ENCODE data around the gene PRR5L.

Gene PRR5L

GRCh38 chr11:36364551-36365325 lies 68.7 kb downstream of the PRR5L start:
- Histone ChIP-seq H3K9me3 (ENCODE audit: control insufficient read depth, low read length) (no peaks in the 10 kb centered on the region), H3K4me3 (ENCODE audit: insufficient read depth, low read depth, low read length) (no peak overlapping the region), H3K4me1 (ENCODE audit: control insufficient read depth, insufficient read depth, low read length) (peaks cover 18% of the 10 kb centered on the region), H3K27me3 (ENCODE audit: control insufficient read depth, insufficient read depth, low read length, poor library complexity, severe bottlenecking) (peaks cover 5% of the 10 kb centered on the region), H3K27ac (ENCODE audit: insufficient read depth, low read depth, low read length, poor library complexity, severe bottlenecking) (no peak overlapping the region), H3K36me3 (ENCODE audit: control insufficient read depth, insufficient read depth, low read length) (no peaks in the 10 kb centered on the region)
- 80 to 82% methylated on average over 9 to 10 of the region's 10 CpGs for WGBS, 2 experiments

GRCh38 chr11:36365907-36366306 lies 69.8 kb downstream of the PRR5L start:
- Histone ChIP-seq H3K27me3 (ENCODE audit: control insufficient read depth, insufficient read depth, low read length, poor library complexity, severe bottlenecking) (peaks cover 5% of the 10 kb centered on the region), H3K27ac (ENCODE audit: insufficient read depth, low read depth, low read length, poor library complexity, severe bottlenecking) (no peak overlapping the region), H3K4me3 (ENCODE audit: insufficient read depth, low read depth, low read length) (no peak overlapping the region), H3K4me1 (ENCODE audit: control insufficient read depth, insufficient read depth, low read length) (peaks cover 18% of the 10 kb centered on the region), H3K9me3 (ENCODE audit: control insufficient read depth, low read length) (no peaks in the 10 kb centered on the region), H3K36me3 (ENCODE audit: control insufficient read depth, insufficient read depth, low read length) (no peaks in the 10 kb centered on the region)

GRCh38 chr11:36367806-36368680 lies 72.0 kb downstream of the PRR5L start:
- H3K9me3 ChIP-seq (ENCODE audit: control insufficient read depth, low read length), result no peaks in the 10 kb centered on the region
- WGBS, 2 experiments, result 92 to 94% methylated on average over 9 of the region's 9 CpGs
- no peak overlapping the region for H3K4me3 ChIP-seq (ENCODE audit: insufficient read depth, low read depth, low read length)
- no peak overlapping the region for H3K27ac ChIP-seq (ENCODE audit: insufficient read depth, low read depth, low read length, poor library complexity, severe bottlenecking)
- peaks cover 15% of the 10 kb centered on the region for H3K4me1 ChIP-seq (ENCODE audit: control insufficient read depth, insufficient read depth, low read length)
- no peaks in the 10 kb centered on the region for H3K36me3 ChIP-seq (ENCODE audit: control insufficient read depth, insufficient read depth, low read length)
- no peaks in the 10 kb centered on the region for H3K27me3 ChIP-seq (ENCODE audit: control insufficient read depth, insufficient read depth, low read length, poor library complexity, severe bottlenecking)

GRCh38 chr11:36371181-36371580 lies 75.1 kb downstream of the PRR5L start:
- WGBS, 2 experiments, result 90 to 100% methylated on average over 1 to 2 of the region's 2 CpGs
- H3K36me3 ChIP-seq (ENCODE audit: control insufficient read depth, insufficient read depth, low read length), result no peaks in the 10 kb centered on the region
- no peak overlapping the region for H3K4me3 ChIP-seq (ENCODE audit: insufficient read depth, low read depth, low read length)
- peaks cover 4% of the 10 kb centered on the region for H3K4me1 ChIP-seq (ENCODE audit: control insufficient read depth, insufficient read depth, low read length)
- H3K27ac ChIP-seq (ENCODE audit: insufficient read depth, low read depth, low read length, poor library complexity, severe bottlenecking), result no peak overlapping the region
- H3K9me3 ChIP-seq (ENCODE audit: control insufficient read depth, low read length), result no peaks in the 10 kb centered on the region
- no peaks in the 10 kb centered on the region for H3K27me3 ChIP-seq (ENCODE audit: control insufficient read depth, insufficient read depth, low read length, poor library complexity, severe bottlenecking)

GRCh38 chr11:36371590-36371989 lies 75.5 kb downstream of the PRR5L start:
- 89 to 94% methylated on average over 7 of the region's 7 CpGs for WGBS, 2 experiments
- no peak overlapping the region for H3K4me3 ChIP-seq (ENCODE audit: insufficient read depth, low read depth, low read length)
- H3K9me3 ChIP-seq (ENCODE audit: control insufficient read depth, low read length), result no peaks in the 10 kb centered on the region
- H3K27ac ChIP-seq (ENCODE audit: insufficient read depth, low read depth, low read length, poor library complexity, severe bottlenecking), result no peak overlapping the region
- H3K27me3 ChIP-seq (ENCODE audit: control insufficient read depth, insufficient read depth, low read length, poor library complexity, severe bottlenecking), result peaks cover under 1% of the 10 kb centered on the region
- peaks cover 4% of the 10 kb centered on the region for H3K4me1 ChIP-seq (ENCODE audit: control insufficient read depth, insufficient read depth, low read length)
- no peaks in the 10 kb centered on the region for H3K36me3 ChIP-seq (ENCODE audit: control insufficient read depth, insufficient read depth, low read length)

- 85% methylated on average over 6 of the region's 6 CpGs for WGBS, 2 experiments
- H3K27ac ChIP-seq (ENCODE audit: insufficient read depth, low read depth, low read length, poor library complexity, severe bottlenecking), result no peak overlapping the region
- H3K36me3 ChIP-seq (ENCODE audit: control insufficient read depth, insufficient read depth, low read length), result no peaks in the 10 kb centered on the region
- no peaks in the 10 kb centered on the region for H3K9me3 ChIP-seq (ENCODE audit: control insufficient read depth, low read length)
- peaks cover 4% of the 10 kb centered on the region for H3K4me1 ChIP-seq (ENCODE audit: control insufficient read depth, insufficient read depth, low read length)
- no peak overlapping the region for H3K4me3 ChIP-seq (ENCODE audit: insufficient read depth, low read depth, low read length)
- peaks cover 6% of the 10 kb centered on the region for H3K27me3 ChIP-seq (ENCODE audit: control insufficient read depth, insufficient read depth, low read length, poor library complexity, severe bottlenecking)
Measured at GRCh38 chr11:36372101-36372771, 76.1 kb downstream of the PRR5L start.

GRCh38 chr11:36373016-36374010 lies 77.2 kb downstream of the PRR5L start:
- Histone ChIP-seq H3K27me3 (ENCODE audit: control insufficient read depth, insufficient read depth, low read length, poor library complexity, severe bottlenecking) (peaks cover 6% of the 10 kb centered on the region), H3K36me3 (ENCODE audit: control insufficient read depth, insufficient read depth, low read length) (no peaks in the 10 kb centered on the region), H3K4me1 (ENCODE audit: control insufficient read depth, insufficient read depth, low read length) (peaks cover 4% of the 10 kb centered on the region), H3K4me3 (ENCODE audit: insufficient read depth, low read depth, low read length) (no peak overlapping the region), H3K9me3 (ENCODE audit: control insufficient read depth, low read length) (no peaks in the 10 kb centered on the region), H3K27ac (ENCODE audit: insufficient read depth, low read depth, low read length, poor library complexity, severe bottlenecking) (no peak overlapping the region)
- 84 to 92% methylated on average over 6 of the region's 6 CpGs for WGBS, 2 experiments

GRCh38 chr11:36374726-36375125 lies 78.6 kb downstream of the PRR5L start:
- 46 to 55% methylated on average over 4 of the region's 4 CpGs for WGBS, 2 experiments
- no peak overlapping the region for H3K4me3 ChIP-seq (ENCODE audit: insufficient read depth, low read depth, low read length)
- peaks cover 6% of the 10 kb centered on the region for H3K27me3 ChIP-seq (ENCODE audit: control insufficient read depth, insufficient read depth, low read length, poor library complexity, severe bottlenecking)
- H3K27ac ChIP-seq (ENCODE audit: insufficient read depth, low read depth, low read length, poor library complexity, severe bottlenecking), result no peak overlapping the region
- no peaks in the 10 kb centered on the region for H3K36me3 ChIP-seq (ENCODE audit: control insufficient read depth, insufficient read depth, low read length)
- H3K4me1 ChIP-seq (ENCODE audit: control insufficient read depth, insufficient read depth, low read length), result peaks cover 4% of the 10 kb centered on the region
- no peaks in the 10 kb centered on the region for H3K9me3 ChIP-seq (ENCODE audit: control insufficient read depth, low read length)

- H3K4me1 ChIP-seq (ENCODE audit: control insufficient read depth, insufficient read depth, low read length), result peaks cover 4% of the 10 kb centered on the region
- H3K27ac ChIP-seq (ENCODE audit: insufficient read depth, low read depth, low read length, poor library complexity, severe bottlenecking), result no peak overlapping the region
- WGBS, 2 experiments, result 63% methylated on average over 9 of the region's 9 CpGs
- peaks cover 6% of the 10 kb centered on the region for H3K27me3 ChIP-seq (ENCODE audit: control insufficient read depth, insufficient read depth, low read length, poor library complexity, severe bottlenecking)
- no peaks in the 10 kb centered on the region for H3K9me3 ChIP-seq (ENCODE audit: control insufficient read depth, low read length)
- no peaks in the 10 kb centered on the region for H3K36me3 ChIP-seq (ENCODE audit: control insufficient read depth, insufficient read depth, low read length)
- H3K4me3 ChIP-seq (ENCODE audit: insufficient read depth, low read depth, low read length), result peak overlapping the region; percentile 50
Measured at GRCh38 chr11:36375353-36376008, 79.4 kb downstream of the PRR5L start.
